NCI-H2227 (cell line): ENCODE results near the gene ALOX5AP.

Source experiments
- DNase-seq: peaks from one replicate; lab custom pipeline; 2025; ENCODE audit not compliant: unreplicated experiment; lab: John Stamatoyannopoulos, UW

ALOX5AP gene

DNA sequence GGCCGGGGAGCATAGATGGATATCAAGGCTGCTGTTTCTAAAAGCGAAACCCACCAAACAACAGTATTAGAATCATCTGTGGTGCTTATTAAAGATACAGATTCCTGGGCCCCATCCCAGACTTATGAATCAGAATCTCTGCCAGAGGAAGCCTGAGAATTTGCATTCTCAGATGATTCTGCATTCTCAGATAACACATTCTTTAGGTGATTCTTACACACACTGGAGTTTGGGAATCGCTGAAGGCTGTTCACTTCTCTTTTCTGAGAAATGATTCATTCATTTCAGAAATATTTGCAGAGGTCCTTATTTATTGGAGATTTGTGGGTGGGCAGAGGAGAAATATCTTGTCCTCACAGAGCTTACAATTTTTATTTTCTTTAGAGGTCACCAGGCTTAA, 24.4 kb downstream of the ALOX5AP start:
- DNase-seq = no peak

DNA sequence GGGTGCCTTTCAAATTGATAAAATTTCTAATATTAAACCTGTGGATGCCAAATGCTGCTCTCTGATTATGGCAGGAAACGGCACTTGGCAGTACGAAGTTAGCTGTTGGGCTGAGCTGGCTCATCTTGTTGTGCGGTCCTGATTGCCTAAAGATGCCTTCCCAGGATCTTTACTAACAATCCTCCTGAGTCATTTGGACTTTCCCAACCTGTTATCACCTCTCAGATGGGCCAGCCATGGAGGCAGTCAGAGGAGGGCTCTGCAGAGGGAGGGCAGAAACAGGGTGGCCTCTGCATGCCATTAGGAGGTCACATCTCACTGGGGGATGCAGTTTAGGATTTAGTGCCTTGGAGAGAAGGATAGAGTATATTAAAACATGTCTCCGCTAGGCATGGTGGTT, 27.3 kb downstream of the ALOX5AP start:
- no peak for DNase-seq

DNA sequence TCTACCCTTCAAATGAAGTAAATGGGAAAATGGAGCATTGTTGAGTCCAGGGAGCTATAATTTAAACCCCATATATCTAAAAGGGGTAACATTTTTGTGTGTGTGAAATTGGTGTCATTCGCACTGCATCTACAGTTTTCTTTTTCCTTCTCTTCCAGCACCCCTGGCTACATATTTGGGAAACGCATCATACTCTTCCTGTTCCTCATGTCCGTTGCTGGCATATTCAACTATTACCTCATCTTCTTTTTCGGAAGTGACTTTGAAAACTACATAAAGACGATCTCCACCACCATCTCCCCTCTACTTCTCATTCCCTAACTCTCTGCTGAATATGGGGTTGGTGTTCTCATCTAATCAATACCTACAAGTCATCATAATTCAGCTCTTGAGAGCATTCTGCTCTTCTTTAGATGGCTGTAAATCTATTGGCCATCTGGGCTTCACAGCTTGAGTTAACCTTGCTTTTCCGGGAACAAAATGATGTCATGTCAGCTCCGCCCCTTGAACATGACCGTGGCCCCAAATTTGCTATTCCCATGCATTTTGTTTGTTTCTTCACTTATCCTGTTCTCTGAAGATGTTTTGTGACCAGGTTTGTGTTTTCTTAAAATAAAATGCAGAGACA, 28.6 kb downstream of the ALOX5AP start:
- no peak for DNase-seq

DNA sequence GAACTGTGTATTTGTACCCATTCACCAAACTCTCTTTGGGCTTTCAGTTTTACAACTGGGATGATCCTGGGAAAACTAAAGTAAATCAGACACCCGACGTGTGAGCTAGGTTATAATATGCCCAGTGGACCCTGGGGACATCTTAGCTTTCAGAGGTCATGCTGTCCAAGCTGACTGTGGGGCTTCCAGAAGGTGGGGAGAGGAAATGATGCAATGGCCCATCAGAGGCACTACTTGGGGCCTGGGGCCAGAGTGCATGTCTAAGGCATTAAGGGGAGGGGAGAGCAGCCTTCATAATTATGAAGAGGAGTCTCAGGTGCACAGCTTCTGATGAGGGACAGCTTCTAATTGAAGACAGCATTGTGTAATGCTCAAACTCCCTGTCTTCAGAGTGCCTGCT, 30.9 kb downstream of the ALOX5AP start:
- DNase-seq = no peak

DNA sequence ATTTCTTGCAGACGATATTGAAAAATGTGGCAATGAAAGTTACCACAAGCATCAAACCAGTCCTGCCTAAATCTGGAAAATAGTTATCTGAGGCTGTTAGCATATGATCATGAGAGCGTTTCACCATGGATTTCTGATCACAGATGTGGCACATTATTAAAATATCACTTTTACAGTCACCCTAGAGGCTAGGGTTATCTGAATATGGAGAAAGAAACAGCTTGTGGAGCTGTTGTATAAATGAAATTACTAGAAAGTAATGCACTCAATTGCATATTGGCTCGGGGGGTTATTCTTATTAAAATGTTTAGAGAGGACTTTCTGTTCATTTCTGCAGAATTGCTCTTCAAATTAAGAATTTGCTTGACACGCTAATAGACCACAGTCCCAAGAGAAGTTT, 35.6 kb downstream of the ALOX5AP start:
- no peak for DNase-seq

DNA sequence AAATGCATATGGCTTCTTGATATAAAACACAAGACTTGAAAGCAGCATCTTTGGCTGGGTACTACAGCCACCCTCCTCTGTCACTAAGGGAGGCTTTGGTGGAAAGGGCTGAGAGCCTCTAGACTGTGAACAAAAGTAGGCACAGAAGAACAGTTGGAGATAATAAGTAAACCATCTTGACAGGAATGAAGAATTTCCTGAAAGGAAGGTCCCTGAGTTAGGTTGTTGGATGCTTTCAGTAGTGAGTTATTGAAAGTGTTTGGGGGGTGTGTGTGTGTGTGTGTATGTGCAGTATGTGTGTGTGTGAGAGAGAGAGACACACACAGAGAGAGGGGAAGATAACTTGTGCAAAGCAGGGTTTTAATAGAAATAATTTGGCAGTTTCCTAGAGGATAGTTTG, 38.2 kb downstream of the ALOX5AP start:
- DNase-seq = no peak

DNA sequence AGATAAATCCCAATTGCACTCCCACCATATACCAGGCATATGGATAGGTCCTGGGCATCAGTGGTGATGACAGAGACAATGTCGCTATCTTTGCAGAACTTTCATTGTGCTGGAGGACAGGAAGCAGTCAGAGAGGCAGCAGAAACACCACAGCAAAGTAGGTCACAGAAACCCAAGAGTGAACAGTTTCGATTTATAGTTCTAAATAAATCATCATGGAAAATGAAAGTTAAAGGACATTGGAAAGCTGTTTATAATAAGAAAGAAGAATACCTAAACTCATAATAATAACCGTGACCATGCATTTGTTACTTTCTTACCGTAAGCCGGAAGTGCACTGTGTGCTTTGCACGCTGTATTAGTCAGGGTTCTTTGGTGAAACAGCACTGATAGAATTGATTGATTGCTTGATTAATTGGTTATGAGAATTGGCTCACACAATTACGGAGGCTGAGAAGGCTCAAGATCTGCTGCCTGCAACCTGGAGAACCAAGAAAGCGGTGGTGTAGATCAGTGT, 38.9 kb downstream of the ALOX5AP start:
- no peak for DNase-seq

DNA sequence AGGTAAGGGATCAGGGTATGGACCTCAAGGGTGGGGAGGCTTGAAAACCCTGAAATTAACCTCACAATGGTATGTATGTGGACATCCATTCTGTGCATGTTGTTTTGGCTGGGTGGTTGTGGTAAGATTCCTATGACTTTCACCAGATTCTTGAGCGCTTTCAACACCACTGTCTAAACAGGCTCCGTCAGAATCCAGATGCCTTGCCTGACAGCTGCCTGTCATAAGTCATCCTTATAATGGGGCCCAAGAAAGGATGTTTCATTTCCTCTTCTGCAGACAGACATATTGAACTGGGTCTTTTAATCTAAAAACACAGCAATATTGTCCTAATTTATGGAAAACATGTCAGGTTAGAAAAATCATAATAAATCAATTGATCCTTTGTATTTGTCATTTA, 41.3 kb downstream of the ALOX5AP start:
- no peak for DNase-seq

DNA sequence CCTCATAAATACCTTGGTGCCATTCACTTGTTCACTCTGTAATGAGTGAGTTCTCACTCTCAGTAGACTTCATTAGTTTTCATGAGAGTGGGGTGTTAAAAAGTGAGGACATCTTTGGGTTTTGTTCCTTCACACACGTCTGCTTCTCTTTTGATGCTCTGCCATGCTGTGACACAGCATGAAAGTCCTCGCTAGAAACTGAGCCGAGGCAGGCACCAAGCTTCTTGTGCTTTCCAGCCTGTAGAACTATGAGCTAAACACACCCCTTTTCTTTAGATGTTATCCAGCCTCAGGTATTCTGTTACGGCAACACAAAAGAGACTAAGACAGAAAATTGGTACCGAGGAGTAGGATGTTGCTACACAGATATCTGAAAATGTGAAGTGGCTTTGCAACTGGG, 43.7 kb downstream of the ALOX5AP start:
- DNase-seq = no peak

DNA sequence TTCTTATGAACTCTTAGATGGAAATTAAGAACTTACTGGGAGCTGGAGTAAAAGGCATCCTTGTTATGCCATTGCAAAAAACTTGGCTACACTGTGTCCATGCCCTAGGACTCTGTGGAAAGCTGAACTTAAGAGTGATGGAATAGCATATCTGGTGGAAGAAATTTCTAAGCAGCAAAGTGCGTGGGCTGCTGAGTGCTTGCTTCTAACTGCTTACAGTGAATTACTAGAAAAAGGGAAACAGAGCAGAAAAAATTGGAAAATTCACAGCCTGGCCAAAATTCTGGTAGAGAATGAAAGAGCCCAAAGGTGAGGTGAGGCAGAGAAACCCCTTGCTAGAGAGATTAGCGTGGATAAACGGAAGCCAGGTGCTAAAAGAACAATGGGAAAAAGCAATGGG, 44.3 kb downstream of the ALOX5AP start:
- no peak for DNase-seq

DNA sequence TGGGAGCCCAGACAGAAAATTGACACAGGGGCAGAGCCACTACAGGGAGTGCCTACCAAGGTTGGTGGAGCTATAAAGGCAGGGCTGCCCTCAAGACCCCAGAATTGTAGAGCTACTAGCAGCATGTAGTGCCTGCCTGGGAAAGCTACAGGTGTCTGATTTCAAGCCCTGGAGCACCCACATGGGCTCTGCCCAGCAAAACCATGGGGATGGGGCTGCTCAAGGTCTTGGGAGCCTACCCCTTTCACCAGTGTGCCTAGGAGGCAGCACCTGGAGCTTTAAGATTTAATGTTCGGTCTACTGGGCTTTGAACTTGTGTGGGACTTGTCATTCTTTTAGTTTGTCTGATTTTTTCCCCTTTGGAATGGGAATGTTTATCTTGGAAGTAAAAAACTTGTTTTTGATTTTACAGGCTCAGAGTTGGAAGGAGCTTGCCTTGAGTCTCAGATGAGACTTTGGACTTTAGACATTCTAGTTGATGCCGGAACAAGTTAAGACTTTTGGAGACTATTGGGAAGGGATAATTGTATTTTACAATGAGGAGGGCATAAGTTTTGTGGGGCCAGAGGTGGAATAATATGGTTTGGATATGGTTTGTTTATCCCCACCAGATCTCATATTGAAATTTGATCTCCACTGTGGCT, 45.1 kb downstream of the ALOX5AP start:
- DNase-seq = no peak

DNA sequence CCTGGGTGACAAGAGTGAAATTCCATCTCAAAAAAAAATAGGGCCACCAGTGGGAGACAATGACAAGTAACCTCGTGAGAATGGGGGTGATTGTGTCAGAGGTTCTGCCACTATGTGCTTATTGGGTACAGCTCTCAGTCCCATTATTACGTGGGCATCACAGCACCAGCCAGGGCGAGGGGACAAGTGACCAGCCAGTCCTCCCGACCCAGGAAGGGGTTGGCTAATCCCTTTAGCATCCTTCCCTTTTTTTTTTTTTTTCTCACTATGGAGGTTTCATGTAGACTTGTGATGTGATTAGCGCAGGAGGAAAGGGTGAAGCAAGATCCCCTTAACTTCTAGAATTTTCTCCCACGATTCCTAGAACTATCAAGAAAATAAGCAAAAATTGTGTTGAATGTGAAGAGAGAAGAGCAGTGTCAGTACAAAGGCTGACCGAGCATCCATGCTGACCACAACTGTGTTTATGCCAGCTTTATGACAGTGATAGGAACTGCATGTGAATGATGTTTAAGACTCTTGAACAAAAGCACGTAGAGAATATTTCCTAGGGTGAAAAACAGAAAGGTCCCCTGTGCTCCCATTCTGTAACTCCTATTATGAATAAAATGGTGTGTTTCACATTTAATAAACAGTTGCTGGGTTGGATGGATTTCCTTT, 50.0 kb downstream of the ALOX5AP start:
- no peak for DNase-seq

DNA sequence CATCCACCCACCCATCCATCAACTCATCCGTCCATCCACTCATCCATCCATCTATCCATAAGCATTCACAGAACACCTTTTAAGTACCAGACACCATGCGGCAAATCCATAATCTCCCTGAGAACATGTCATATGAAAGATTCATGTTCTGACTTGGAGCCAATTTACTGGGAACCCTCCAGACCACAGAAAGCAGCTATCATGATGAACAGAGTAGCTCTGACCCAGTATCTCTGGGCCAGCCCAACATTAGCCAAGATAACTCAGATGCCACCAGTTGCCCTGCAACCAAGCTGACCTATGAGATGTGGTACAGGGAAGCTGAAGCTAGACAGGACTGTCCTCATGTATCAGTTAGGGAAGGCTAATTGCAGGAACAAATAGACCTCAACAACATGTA, 51.3 kb downstream of the ALOX5AP start:
- no peak for DNase-seq

DNA sequence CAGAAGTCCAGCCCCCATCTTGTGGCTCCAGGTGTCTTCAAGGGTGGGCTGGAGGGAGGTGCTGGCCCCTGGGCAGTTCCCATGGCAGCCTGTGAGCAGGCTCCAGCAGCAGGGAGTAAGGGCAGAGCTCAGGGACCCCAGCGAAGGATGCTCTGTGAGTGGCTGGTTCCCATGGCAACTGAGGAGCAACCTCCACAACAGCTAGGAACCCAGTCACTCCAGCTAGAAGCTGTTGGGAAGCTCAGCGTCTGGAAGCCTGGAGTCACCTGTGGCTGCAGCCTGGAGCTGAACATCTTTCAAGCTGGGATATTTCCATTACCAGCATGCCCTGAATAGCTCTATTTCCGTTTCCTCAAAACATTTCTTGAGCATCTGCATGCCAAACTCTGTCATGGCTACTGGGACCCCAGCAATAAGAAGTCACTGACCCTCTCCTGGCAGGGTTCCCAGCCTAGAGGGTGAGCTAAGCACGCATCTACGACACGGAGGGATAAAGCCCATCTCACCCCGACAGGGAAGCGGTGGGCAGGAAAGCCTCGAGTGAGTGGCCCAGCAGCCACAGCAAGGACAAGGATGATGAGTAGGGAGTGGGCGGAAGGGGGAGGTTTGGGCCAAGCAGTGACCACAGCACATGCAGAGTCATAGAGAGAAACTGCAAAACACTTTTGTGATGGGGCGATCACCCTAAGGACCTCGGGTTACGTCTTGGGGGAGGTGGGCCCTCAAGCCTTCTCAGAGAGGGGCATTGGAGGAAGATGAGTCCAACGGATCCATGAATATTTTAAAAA, 52.6 kb downstream of the ALOX5AP start:
- DNase-seq = peak; percentile 37

DNA sequence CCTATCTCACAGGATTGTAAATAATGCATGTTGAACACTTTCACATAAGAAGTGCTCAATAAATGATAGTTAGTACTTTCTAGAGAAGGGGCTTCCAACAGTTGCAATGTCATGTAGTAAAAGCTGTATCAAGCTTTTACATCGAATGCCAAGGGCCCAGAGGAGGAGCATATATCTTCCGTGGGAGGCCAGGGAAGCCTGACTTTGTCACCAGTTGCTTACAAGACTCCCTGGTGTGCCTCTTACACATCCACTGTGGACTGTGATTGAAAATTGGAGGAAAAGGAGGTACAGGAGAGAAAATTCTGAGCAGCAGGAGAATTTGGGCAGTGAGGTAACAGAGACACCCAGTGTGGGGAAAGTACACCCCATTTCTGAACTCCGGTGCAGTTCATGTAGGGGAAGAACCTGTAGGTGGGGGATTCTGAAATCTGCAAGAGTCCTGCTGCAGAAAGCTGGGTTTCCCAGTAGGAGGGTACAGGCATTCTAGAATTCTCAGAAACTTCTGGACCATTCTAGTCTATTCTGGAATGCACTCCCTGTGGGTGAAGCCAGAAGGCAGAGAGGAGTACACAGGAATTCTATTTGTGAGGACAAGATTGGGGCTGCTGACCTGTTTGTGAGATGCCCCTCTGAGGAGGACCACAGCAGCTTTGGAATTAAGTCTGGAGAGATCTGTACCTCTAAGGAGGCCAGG, 54.0 kb downstream of the ALOX5AP start:
- DNase-seq = no peak

DNA sequence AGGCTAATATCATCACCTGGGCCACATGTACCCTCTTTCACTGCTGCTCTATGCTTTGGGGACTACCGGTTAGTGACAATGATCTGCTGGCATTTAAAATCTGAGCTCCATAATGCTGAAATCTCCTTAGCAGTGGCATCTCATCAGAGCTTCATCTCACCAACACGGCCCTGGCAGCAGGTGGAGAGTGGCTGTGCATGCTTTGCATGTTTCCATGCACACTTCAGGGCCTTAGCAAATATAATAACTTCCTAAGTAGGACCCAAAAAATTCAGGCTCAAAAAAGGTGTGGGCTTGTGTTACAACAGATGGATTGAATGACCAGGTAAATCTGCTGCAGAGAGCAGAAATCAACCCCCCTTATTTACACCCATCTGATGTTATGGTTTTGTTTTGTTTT, 55.2 kb downstream of the ALOX5AP start:
- DNase-seq = no peak

DNA sequence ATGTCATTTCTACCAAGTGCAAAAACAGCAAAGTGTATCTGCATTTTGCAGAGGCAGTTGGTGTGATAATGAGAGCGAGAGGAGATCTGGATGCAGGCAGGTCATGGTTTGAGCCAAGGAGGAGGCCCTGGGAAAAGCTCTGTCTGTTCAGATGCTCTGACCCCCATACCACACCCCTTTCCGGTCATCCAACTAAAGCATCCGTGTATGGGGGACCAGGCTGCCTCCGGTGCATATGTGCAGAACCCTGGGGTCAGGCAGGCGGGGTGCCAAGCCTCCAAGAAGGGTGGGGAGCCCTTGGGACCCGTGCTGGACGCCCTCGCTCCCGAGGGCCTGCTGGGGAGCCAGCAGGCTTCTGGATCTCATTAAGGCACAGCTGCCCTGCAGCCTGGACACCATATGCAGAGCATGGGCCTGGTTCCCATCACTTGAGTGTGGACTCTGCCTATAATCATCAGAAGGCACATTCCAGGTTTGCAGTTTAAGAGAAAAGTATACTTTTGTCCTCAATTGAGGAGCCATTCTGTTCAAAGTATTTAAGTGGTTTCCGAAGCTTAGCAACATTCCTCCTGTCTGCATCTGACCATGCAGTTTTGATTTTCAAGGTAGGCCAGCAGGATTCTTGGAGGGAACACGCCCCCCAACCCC, 56.1 kb downstream of the ALOX5AP start:
- no peak for DNase-seq

DNA sequence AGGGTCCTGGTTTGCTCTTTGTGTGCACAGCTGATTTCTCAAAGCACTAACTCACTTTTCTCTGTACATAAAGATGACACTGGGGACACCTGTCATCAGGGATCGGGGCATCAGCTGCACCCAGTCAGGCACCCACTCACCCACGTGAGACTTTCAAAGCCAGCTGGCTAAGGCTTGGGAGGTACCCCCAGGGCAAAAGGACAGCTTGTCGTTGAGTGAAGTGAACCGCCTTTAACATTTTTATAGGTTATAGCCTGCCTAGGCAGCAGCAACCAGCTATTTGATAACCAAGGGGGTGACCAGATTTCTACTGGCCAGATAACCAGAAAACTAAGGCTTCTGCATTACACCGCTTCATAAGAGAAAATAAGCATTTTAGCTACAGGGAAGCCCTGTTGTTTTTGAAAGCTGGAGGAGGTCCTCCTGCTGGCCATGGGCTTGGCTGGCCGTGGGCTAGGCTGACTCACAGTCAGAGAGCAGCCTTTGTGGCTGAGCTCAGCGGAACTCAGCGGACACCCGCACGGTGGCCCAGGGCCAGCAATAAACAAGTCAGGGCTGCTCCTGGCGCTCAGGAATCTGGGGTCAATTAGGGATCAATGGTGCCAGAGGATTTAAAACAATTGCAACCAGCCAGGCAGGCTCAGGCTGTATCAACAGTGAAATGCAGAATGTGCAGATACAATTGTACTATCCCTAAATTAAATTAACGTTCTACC, 57.1 kb downstream of the ALOX5AP start:
- DNase-seq = peak; percentile 4

DNA sequence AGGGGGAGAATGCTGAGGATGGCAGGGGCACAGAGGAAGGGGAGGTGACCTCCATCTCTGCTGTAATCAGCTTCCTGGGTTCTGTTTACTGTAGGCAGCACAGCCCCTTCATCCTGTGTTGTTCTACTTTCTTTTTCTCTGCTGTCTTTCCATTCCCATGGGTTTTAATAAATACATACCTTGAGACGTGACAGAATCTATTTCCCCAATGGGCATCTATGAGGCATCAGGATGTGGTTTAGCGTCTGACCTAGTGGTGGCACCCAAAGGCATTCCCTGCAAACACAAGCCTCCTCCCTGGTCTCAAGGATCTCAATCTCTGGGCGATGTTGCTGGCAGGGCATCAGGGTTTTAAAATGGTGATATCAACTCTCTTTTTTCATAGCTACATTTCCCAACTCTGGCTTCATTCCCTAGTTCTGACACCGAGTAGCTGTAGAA, 60.8 kb downstream of the ALOX5AP start:
- DNase-seq = no peak
